Measurements from ENCODE around the gene LBHD2. TPM values are rescaled to one million over a fixed set of nuclear protein-coding genes. Genes with fewer than 3 reads are reported as not detected.

The LBHD2 gene
- total RNA-seq, 4 donors from 2014 or later: 1.4 to 2.1 TPM; not detected in 2

GRCh38 chr14:103100281-103101121, 16.5 kb downstream of the LBHD2 start:
- no peak for TF ChIP-seq CTCF (IDR thresholded peaks at IDR 0.05; ENCODE audit: low read depth)

GRCh38 chr14:103101257-103101962, 17.4 kb downstream of the LBHD2 start:
- TF ChIP-seq CTCF (IDR thresholded peaks at IDR 0.05; ENCODE audit: low read depth): no peak

GRCh38 chr14:103101963-103102688, 18.1 kb downstream of the LBHD2 start:
- no peak for TF ChIP-seq CTCF (IDR thresholded peaks at IDR 0.05; ENCODE audit: low read depth)

GRCh38 chr14:103102689-103103260, 18.8 kb downstream of the LBHD2 start:
- no peak for TF ChIP-seq CTCF (IDR thresholded peaks at IDR 0.05; ENCODE audit: low read depth)

GRCh38 chr14:103103461-103104388, 19.7 kb downstream of the LBHD2 start:
- no peak for TF ChIP-seq CTCF (IDR thresholded peaks at IDR 0.05; ENCODE audit: low read depth)

GRCh38 chr14:103104389-103104653, 20.3 kb downstream of the LBHD2 start:
- TF ChIP-seq CTCF (IDR thresholded peaks at IDR 0.05; ENCODE audit: low read depth): no peak
